Thymus (tissue), 11 donors: Measurements from ENCODE around the gene SUCLG2. TPM values are rescaled to one million over a fixed set of nuclear protein-coding genes. Genes with fewer than 3 reads are reported as not detected.

ENCODE experiments used
- DNase-seq, 9 donors: peaks; one replicate each; pipeline ENCODE4 v3.0.0-alpha.2; 2013; ENCODE audit warnings: low spot score in 9 of 9, low read depth in 6 of 9, missing footprints in 1 of 9
- H3K27ac ChIP-seq, 2 donors: one replicate each; pipeline ENCODE4 v1.5.1; 2013; ENCODE audit warnings: control low read depth in 1 of 2, low read depth in 1 of 2, low read length in 1 of 2, mild to moderate bottlenecking in 1 of 2, moderate library complexity in 1 of 2
- H3K27me3 ChIP-seq, 2 donors: one replicate each; pipeline ENCODE4 v1.5.1; 2013; ENCODE audit warnings: low read length in 1 of 2; ENCODE audit not compliant: control insufficient read depth in 2 of 2, insufficient read depth in 1 of 2
- H3K36me3 ChIP-seq, 2 donors: one replicate each; pipeline ENCODE4 v1.5.1; 2013; ENCODE audit warnings: low read length in 1 of 2, mild to moderate bottlenecking in 1 of 2, moderate library complexity in 1 of 2; ENCODE audit not compliant: control insufficient read depth in 2 of 2, insufficient read depth in 2 of 2
- H3K4me1 ChIP-seq, 2 donors: one replicate each; pipeline ENCODE4 v1.5.1; 2013; ENCODE audit warnings: low read length in 2 of 2; ENCODE audit not compliant: control insufficient read depth in 2 of 2, insufficient read depth in 2 of 2
- H3K4me3 ChIP-seq, 2 donors: one replicate each; pipeline ENCODE4 v1.5.1; 2013; ENCODE audit warnings: low read length in 2 of 2, control low read depth in 1 of 2, mild to moderate bottlenecking in 1 of 2
- H3K9me3 ChIP-seq, 2 donors: one replicate each; pipeline ENCODE4 v1.5.1; 2013; ENCODE audit warnings: low read length in 1 of 2, mild to moderate bottlenecking in 1 of 2; ENCODE audit not compliant: control insufficient read depth in 2 of 2, insufficient read depth in 1 of 2
- WGBS: extraction: QIAGEN DNeasy Blood & Tissue Kit; methylation state at CpG from one replicate; pipeline ENCODE4 v1.1.7; 2013; 5-methylcytosine and 5-hydroxymethylcytosine counted together
- polyA plus RNA-seq: library from polyadenylated mRNA; stranded (reverse); fragments of 200-250 nt; gene quantifications from one replicate; pipeline ENCODE4 v1.2.3, GENCODE V29; 2013
- total RNA-seq: library from RNA; stranded (reverse); fragments of 120-200 nt; gene quantifications from one replicate; pipeline ENCODE4 v1.2.4, GENCODE V29; 2013
- donor health status: healthy.

The SUCLG2 gene
- total and polyA plus RNA-seq, 2 donors, result 24.1 to 38.3 TPM

DNA sequence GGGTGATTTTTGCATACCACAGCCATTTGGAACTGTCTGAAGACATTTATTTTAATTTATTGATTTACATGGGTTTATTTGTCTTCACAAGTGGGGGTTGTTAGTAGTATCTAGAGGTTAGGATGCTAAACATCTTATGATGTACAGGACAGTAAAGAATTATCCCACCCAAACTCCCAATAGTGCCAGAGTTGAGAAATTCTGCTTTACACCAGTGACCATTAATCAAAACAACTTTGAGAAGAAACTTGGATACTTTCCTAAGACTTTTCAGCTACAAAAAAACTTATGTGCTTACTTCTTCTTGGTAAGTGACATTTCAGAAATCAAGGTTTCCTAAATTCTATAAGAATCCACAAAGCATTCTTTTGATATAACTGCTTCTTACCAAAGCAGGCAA, 156.7 kb downstream of the SUCLG2 start:
- H3K9me3 ChIP-seq, result no peaks in the 10 kb centered on the region
- no peak overlapping the region for H3K27ac ChIP-seq
- no peak for DNase-seq

DNA sequence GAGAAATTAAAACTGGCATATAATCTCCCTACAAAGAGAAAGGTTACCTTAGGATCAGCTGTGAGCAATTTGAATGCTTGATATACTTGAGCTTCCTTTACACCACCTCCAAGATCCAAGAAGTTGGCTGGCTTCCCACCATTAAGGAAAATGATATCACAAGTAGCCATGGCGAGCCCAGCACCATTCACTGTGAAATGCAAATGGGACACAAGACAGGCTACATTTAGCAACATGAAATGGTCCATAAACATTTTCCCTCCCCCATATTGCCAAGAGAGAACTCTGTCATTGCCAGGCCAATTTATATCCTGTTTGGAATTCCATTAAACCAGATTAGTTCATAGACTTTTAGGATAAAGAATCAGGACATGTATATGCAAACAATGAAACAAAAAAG, 158.7 kb downstream of the SUCLG2 start:
- 93% methylated on average over 1 of the region's 1 CpG for WGBS
- no peak overlapping the region for H3K27ac ChIP-seq
- no peaks in the 10 kb centered on the region for H3K4me1 ChIP-seq
- no peaks in the 10 kb centered on the region for H3K27me3 ChIP-seq
- DNase-seq, result no peak
- peaks cover 0 to 3% of the 10 kb centered on the region in 2 donors for H3K36me3 ChIP-seq
- no peak overlapping the region for H3K4me3 ChIP-seq
- H3K9me3 ChIP-seq, result no peaks in the 10 kb centered on the region

More for the DNA sequence above, 156.7 kb downstream of the SUCLG2 start:
- Histone ChIP-seq H3K36me3 (peaks cover 0 to 3% of the 10 kb centered on the region in 2 donors), H3K4me3 (no peak overlapping the region), H3K27me3 (no peaks in the 10 kb centered on the region), H3K4me1 (no peaks in the 10 kb centered on the region)

- 98% methylated on average over 3 of the region's 3 CpGs for WGBS
- no peak for DNase-seq
- Histone ChIP-seq H3K4me3 (no peak overlapping the region), H3K36me3 (peaks cover 0 to 3% of the 10 kb centered on the region in 2 donors), H3K9me3 (no peaks in the 10 kb centered on the region), H3K4me1 (no peaks in the 10 kb centered on the region), H3K27ac (no peak overlapping the region), H3K27me3 (no peaks in the 10 kb centered on the region)
Measured at GRCh38 chr3:67493808-67494207, 160.6 kb downstream of the SUCLG2 start.

GRCh38 chr3:67490658-67491057, 163.8 kb downstream of the SUCLG2 start:
- Histone ChIP-seq H3K9me3 (no peaks in the 10 kb centered on the region), H3K4me3 (no peak overlapping the region), H3K36me3 (peaks cover 0 to 3% of the 10 kb centered on the region in 2 donors), H3K4me1 (no peaks in the 10 kb centered on the region), H3K27me3 (no peaks in the 10 kb centered on the region), H3K27ac (no peak overlapping the region)
- WGBS, result 97% methylated on average over 1 of the region's 1 CpG
- DNase-seq, result no peak

DNA sequence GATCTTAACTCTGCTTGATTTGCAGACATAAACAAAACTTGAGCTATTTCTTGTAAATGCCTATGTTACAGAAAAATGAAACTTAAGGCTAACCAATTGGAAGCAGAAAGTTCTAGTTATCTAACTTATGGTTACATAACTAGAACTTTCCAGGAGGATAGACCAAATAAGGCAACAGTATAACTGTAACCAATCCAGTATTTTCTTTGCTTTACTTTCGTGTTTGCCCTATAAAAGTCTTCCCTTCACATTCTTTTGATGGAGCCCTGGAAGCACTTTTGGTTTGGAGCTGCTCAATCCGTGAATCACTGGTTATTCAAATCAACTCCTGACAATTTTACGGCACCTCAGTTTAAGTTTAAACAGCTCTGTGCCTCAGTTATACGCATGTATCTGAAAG, 164.6 kb downstream of the SUCLG2 start:
- Histone ChIP-seq H3K4me3 (no peak overlapping the region), H3K36me3 (peaks cover 0 to 3% of the 10 kb centered on the region in 2 donors), H3K27ac (no peak overlapping the region), H3K9me3 (no peaks in the 10 kb centered on the region), H3K27me3 (no peaks in the 10 kb centered on the region), H3K4me1 (no peaks in the 10 kb centered on the region)
- WGBS, result 96% methylated on average over 4 of the region's 4 CpGs
- DNase-seq, result no peak

- DNase-seq, result no peak
Measured at GRCh38 chr3:67487564-67488114, 166.8 kb downstream of the SUCLG2 start.

GRCh38 chr3:67486883-67487282, 167.5 kb downstream of the SUCLG2 start:
- no peak overlapping the region for H3K27ac ChIP-seq
- 96% methylated on average over 1 of the region's 1 CpG for WGBS
- H3K27me3 ChIP-seq, result no peaks in the 10 kb centered on the region
- no peaks in the 10 kb centered on the region for H3K36me3 ChIP-seq
- H3K4me1 ChIP-seq, result no peaks in the 10 kb centered on the region
- H3K9me3 ChIP-seq, result no peaks in the 10 kb centered on the region
- DNase-seq, result no peak
- H3K4me3 ChIP-seq, result no peak overlapping the region

More at GRCh38 chr3:67487564-67488114, 166.8 kb downstream of the SUCLG2 start:
- Histone ChIP-seq H3K9me3 (no peaks in the 10 kb centered on the region), H3K27me3 (no peaks in the 10 kb centered on the region), H3K36me3 (no peaks in the 10 kb centered on the region), H3K4me3 (no peak overlapping the region), H3K4me1 (no peaks in the 10 kb centered on the region), H3K27ac (no peak overlapping the region)
- WGBS, result 99% methylated on average over 1 of the region's 1 CpG

- no peak for DNase-seq
Measured at GRCh38 chr3:67484085-67484484, 170.3 kb downstream of the SUCLG2 start.

GRCh38 chr3:67481126-67481525, 173.3 kb downstream of the SUCLG2 start:
- 96% methylated on average over 4 of the region's 4 CpGs for WGBS
- no peaks in the 10 kb centered on the region for H3K36me3 ChIP-seq

More at GRCh38 chr3:67484085-67484484, 170.3 kb downstream of the SUCLG2 start:
- Histone ChIP-seq H3K27me3 (no peaks in the 10 kb centered on the region), H3K36me3 (no peaks in the 10 kb centered on the region), H3K27ac (no peak overlapping the region), H3K4me1 (no peaks in the 10 kb centered on the region), H3K9me3 (no peaks in the 10 kb centered on the region), H3K4me3 (no peak overlapping the region)
- 98% methylated on average over 3 of the region's 3 CpGs for WGBS

More at GRCh38 chr3:67481126-67481525, 173.3 kb downstream of the SUCLG2 start:
- H3K9me3 ChIP-seq, result no peaks in the 10 kb centered on the region
- H3K27me3 ChIP-seq, result no peaks in the 10 kb centered on the region
- no peak overlapping the region for H3K27ac ChIP-seq
- DNase-seq, result no peak
- no peak overlapping the region for H3K4me3 ChIP-seq
- no peaks in the 10 kb centered on the region for H3K4me1 ChIP-seq
